GM18520 (cell line): ENCODE results near the gene LIM2.
"Not testable (repeated sequence)": the region's sequence is repeated elsewhere in the genome, so short reads cannot be mapped to it uniquely, and the experiment has no call there.

Experiments used
- ATAC-seq: cut with Tn5 transposase; IDR thresholded peaks from one replicate; pipeline ENCODE4 v1.9.1; 2021; ENCODE audit not compliant: unreplicated experiment

The LIM2 gene, protein sequence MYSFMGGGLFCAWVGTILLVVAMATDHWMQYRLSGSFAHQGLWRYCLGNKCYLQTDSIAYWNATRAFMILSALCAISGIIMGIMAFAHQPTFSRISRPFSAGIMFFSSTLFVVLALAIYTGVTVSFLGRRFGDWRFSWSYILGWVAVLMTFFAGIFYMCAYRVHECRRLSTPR

DNA sequence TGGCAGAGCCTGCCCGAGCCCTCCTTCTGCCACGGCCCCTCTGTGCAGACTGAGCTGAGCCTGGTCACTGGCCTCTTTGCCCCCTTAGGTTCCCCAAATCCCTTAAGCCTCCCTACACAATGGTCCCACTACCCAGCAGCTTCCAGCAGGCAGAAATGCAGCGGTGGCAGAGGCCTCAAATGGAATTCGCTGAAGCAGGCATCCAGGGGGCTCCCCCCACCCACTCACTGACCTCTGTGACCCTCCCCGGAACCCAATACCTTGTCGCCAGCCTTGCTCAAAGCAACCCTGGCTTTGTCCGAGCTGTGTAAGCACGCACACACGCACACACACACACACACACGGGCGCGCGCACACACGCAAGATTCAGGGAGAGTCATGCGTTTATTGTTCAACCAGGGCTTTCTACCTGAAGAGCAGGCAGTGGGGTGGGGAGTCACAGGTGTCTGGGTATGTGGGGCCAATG is at the start of gene LIM2:
Gene LIM2, minus strand, starts transcription at position 51 of the 466 bp plus-strand sequence. CDS start 531 bp downstream, outside the sequence.
- no peak for ATAC-seq

DNA sequence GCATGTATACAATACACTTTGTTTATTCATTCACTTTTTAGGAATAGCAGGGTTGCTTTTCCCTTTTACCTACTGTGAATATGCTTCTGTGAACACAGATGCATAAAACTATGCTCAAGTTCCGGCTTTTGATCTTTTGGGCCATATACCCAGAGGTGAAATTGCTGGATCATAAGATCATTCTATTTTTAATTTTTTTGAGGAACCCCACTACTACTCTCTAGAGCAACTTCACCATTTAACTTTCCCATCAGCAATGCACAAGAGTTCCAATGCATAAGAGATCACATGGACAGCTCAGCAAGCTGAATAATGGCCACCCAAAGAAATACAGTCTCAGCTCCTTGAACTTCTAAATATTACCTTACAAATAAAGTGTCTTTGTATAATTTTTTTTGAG is 46.7 kb upstream of the LIM2 start:
- ATAC-seq: no peak

DNA sequence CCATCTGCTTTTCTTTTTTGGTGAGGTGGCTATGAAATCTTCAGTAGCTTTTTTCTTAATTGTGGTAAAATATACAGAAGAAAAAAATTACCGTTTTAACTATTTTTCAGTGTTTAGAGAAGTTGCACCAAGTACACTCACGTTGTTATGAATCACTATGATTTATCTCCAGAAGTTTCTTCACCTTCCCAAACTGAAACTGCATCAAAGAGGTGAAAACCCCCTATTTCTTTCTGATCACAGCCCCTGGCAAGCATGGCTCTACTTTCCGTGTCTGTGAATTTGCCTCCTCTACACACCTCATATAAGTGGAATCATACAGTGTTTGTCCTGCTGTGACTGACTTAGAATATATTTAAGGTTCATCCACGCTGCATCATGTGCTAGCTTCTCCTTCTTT is 45.3 kb upstream of the LIM2 start:
- no peak for ATAC-seq

DNA sequence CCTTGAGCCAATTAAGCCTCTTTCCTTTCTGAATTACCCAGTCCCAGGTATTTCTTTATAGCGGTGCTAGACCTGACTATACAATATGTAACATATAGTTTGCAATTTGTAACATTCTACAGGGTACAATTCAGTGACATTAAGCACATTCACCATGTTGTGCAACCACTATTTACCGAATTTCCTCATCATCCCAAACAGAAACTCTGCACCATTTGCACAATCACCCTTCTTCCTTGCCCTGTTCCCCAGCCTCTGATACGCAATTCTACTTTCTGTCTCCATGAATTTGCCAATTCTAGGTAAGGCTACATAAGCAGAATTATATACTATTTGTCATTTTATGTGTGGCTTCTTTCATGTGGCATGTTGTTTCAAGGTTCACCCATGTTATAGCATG is 43.4 kb upstream of the LIM2 start:
- no peak for ATAC-seq

DNA sequence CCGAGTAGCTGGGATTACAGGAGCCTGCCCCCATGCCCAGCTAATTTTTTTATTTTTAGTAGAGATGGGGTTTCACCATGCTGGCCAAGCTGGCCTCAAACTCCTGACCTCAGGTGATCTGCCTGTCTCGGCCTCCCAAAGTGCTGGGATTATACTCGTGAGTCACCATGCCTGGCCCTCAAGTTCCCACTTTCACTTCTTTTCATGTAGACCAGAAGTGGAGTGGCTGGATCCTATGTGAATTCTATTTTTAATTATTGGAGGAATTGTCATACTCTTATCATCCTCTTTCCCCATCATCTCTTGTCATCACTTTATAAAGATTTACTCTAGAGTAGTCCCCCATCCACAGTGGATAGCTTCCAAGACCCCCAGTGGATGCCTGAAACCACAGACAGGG is 42.4 kb upstream of the LIM2 start:
- ATAC-seq: no peak

DNA sequence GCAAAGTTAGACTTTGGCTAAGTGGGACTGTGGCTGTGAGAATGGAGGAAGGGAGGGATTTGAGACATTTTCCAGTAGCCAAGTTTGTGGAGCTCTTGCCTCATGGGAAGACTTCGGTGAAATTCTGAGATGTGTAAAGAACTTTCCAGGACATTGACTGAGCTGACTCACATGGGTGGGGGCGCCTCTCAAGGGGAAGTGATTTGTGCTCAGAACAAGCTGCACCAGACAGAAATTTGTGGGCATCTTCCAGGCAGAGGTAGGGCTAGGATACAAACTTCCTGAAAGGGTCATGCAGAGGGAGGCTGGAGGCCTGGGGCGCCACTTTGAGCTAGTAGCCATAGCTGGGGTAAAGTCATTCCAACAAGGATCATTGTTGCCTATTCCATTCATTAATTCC is 39.4 kb upstream of the LIM2 start:
- no peak for ATAC-seq

DNA sequence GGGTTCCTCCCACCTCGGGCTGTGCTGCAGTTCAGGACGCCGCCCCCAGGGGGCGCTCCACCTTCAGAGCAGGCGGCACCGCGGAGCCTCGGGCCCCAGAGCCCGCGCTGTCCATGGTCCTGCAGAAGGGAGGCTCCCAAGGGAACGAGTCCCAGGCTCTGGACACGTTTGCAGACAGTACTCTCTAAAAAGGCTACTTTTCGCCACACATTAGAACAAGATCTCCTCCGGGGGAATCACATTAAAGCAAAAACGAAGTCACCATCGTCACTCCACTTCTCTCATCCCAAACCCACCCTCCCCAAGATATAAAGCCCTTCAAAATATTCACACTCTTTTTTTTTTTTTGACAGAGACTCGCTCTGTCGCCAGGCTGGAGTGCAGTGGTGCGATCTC is 34.3 kb upstream of the LIM2 start:
- no peak for ATAC-seq

DNA sequence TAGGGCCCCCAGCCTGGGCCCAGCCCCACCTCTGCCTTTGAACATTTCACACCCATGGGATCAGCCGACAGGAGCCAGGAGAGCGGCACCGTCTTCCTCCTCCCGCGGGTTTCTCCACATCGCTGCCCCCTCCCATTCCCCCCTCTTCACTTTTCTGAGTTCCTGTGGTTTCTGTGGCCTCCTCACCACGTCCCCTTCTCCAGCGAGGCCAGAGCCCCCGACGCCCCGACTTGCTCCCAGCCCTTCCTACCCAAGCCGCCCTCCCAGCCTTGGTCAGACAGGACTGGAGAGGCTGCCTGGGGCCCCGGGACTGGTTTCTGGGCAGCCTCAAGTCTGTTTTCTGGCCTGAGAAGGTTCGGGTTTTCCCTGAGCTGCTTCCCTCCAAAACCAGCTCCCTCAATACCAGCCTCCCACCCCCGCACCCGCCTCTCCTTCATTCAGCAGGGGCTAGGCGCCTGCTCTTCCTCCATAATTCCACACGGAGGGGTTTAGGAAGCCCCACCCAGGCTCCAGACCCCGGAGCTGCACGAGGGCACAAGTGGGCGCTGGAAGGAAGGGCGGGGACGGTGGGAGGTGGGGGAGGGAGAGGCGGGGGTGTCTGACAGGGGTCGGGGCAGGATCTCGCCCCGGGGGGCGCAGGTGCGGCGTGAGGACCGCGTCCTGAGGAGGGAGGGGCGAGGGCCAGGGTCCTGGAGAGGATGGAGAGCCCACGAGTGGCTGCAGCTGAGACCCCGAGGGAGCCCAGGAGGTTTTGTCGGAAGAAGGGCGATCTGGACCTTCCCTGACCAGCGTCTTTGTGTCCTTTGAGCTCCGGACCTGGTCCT is 33.7 kb upstream of the LIM2 start:
- ATAC-seq: no peak

DNA sequence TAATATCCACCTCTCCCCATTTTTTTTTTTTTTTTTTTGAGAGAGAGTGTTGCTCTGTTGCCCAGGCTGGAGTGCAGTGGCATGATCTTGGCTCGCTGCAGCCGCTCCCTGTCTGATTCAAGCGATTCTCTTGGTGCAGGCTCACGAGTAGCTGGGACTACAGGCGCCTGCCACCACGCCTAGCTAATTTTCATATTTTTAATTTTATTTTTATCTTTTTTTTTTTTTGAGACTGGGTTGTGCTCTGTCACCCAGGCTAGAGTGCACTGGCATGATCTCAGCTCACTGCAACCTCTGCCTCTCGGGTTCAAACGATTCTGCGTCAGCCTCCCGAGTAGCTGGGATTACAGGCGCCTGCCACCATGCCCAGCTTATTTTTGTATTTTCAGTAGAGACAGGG is 32.7 kb upstream of the LIM2 start:
- ATAC-seq: not testable (repeated sequence)

DNA sequence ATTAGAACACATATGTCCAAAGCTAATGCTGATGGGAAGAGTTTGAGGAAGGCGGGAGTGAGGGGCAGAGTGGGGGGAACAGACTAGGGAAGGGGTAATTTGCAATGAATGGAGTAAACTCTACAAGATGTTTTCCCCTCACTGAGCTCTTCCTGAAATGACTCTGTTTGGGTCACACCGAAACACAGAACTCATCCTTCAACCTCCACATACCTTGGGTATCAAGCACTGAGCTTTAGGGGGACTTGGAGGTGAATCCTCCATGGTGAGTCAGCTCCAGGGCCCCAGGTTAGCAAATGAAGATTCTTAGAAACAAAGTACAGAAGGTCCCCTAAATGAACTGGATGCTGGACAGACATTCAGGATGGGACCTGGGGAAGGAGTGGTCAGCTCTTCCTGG is 30.9 kb upstream of the LIM2 start:
- ATAC-seq: no peak

DNA sequence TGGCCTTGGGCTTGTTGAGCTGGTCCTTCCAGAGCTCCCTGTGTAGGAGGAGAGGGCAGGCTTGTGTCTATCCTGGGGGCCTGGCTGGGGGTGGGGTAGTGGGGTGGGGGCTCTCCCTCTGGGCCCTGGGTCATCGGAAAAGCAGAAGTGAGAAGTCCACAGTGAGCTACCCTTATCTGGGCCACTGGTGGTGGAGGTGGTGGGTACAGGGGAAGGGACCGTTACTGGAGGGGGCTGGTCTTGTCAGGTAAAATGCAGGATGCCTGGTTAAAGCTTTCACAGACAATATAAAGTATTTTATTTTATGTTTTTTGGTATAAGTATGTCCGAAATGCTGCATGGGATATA is 30.0 kb upstream of the LIM2 start:
- ATAC-seq: no peak

DNA sequence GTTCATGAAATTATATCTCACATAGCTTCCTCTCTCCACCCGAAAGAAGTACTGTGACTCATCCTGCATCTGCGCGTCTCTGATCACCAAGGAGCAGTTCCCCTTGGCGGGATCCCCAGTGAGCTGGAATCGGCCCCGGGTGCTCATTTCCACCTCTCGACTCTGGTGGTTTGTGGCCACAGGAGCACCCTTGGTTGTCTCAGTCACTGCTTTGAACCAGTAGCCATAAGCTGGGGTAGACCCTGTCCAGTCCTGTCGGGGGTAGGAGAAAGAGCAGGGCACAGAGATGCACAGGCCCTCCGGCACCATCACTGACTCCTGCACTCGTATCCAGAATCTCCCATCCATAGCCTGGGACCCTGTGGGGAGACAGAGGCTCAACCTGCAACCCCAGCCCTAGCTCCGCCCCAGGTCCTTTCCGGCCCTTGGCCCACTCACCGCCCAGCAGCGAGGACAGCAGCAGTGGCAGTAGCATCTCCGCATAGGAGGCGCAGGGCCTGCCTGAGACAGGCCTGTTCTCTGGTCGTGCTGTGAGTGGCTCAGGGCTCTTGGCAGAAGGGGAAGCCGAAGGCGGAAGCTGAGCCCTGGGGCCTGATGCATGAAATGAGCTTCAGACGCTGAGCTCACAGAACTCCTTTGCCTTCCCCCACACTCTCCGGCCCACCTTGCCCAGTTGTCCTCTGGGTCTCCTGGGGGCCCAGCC is 29.5 kb upstream of the LIM2 start, which contains the start of gene SIGLEC10:
Gene SIGLEC10, minus strand, starts transcription at position 536 of the 703 bp plus-strand sequence. Its CDS starts 61 bp downstream, at position 475.
- ATAC-seq: no peak

DNA sequence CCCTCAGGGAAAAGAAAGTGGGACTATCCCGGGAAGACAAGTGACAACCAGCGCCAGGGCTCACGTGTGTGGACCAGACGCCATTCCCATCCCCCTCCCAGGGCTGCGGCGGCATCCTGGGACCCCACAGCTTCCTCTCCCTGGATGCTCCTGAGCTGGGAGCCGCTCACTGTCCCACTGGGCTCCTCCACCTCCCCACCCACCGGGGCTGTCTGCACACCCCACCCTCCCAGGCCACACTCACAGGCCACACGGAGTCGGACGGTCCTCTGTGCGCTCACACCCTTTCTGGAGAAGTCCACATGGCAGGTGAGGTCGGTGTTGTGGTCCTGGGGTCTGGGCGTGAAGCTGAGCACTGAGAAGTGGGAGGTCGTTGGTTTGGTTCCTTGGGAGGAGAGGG is 28.6 kb upstream of the LIM2 start:
- ATAC-seq: not testable (repeated sequence)

DNA sequence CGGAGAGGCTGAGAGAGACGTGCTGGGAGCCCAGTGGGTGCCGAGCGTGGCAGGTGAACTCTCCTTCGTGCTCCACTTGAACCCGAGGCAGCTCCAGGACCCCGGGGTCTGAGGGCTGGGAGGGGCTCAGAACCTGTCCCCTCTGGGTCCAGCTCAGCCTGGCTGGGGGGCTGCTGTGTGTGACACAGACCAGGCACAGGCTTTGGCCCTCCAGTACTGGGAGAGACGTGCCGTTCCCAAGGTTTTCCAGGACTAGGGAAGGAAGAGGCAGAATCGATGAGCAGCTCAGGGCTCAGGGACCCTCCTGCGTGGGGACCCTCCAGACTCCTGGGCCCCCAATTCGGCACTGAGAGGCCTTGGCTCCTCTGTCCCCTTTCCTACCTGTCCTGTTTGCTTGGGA is 27.4 kb upstream of the LIM2 start:
- ATAC-seq: no peak

DNA sequence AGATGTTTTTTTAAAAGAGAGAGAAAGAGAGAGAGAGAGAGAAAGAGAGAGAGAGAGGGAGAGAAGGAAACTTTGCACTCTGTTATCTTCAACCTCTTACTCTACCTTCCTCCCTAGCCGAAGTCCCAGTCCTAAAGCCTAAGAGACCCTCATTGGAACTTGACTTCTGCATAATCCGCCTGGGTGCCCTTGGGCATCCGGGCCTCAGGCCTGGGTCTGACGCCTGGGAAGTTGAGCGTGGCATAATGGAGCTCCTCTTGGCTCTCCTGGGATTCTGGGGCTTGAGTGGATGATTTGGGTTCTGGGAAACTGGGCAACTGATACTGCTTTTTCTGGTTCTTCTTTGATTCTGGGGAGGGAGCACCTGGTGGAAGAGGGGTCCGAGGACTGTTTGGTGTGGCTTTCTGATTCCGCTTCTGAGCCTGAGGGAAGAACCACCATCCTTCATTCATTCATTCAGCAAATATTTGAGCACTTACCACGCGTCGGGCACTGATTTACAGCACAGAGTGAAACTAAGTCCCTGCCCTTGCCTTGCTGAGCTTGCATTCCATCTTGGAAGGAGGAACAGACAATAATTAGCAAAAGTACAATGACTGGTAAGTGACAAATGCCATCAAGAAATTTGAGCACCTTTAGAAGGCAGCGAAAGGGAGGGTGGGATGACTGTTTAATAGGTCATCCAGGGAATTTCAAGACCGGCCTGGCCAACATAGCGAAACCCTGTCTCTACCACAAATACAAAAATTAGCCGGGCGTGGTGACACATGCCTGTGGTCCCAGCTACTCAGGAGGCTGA is 23.4 kb upstream of the LIM2 start:
- ATAC-seq: no peak

DNA sequence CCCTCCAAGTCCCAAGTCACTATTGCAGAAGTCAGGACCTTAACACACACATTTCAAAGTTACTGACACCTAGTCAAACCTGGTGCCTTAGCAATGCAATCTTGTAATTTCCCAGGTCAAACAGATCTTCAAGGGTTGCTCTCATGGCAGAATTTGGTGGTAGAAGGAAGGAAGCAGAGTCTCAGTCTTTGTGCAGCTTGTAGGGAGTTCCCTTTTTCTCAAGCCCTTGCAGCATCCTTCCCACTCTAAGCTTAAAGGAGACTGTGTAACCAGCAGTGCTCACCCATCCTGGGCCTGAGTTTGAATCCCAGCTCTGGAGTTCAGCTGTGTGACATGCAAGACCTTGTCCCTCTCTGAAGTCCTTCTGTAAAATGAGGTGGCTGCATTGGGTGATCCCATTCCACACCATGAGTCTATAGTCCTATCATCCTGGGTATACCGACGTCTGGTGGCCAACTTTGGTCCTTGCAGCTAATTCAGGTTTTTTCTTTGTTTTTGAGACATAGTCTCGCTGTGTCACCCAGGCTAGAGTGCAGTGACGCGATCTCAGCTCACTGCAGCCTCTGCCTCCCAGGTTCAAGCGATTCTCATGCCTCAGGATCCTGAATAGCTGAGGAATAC is 19.8 kb upstream of the LIM2 start:
- no peak for ATAC-seq

DNA sequence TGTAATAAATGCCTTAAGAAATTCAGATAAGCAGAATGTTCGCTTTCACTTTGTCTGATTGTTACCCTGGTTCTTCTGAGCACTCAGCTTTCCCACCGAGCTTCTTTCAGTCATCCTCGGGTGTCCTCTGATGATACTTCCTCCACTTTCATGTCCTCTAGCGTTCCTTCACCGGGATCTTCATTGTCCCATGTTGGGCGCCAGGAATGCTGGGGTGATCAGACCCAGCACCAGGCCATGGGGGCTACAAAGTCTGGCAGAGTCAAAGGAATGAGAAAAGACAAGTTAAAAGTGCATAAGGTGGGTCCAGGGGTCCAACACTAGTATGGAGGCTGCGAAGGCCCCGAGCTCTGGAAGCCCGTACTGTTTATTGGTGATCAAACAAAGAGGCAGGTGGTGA is 14.3 kb upstream of the LIM2 start:
- no peak for ATAC-seq

DNA sequence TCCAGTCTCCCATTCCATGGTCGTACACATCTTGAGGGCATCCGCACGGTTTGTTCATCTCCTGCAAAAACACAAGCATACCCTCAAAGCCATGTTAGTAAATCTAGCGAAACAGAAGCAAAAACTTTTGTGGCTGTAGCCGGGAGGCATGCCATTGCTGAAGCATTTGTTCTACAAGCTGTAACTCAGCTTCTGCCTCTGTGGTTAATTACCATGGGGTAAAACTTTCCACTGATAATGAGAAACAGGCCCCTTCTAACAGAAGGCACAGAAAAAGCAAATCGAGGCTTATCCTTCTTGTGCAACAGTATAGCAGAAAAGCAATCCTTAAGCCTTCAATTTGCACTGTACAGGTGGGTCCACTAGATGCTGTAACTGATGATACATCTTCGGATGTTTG is 12.2 kb upstream of the LIM2 start:
- not testable (repeated sequence) for ATAC-seq

DNA sequence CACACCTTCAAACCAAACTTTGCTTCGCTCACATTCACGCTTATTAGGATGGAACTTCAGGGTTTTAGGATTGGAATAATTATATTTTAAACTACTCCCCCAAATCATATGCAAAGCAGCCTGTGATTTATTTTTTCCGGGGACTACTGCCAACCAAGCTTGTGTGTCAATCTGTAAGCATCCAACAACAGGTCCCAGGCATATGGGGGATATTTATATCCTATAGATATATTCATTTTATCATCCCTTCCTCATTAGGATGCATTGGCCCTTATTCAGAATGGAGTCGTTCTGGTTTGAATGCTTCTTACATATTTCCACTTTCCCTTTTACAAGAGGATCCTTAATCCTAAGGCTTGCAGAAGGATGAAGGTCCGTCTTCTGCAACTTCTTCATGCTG is 11.5 kb upstream of the LIM2 start:
- no peak for ATAC-seq

DNA sequence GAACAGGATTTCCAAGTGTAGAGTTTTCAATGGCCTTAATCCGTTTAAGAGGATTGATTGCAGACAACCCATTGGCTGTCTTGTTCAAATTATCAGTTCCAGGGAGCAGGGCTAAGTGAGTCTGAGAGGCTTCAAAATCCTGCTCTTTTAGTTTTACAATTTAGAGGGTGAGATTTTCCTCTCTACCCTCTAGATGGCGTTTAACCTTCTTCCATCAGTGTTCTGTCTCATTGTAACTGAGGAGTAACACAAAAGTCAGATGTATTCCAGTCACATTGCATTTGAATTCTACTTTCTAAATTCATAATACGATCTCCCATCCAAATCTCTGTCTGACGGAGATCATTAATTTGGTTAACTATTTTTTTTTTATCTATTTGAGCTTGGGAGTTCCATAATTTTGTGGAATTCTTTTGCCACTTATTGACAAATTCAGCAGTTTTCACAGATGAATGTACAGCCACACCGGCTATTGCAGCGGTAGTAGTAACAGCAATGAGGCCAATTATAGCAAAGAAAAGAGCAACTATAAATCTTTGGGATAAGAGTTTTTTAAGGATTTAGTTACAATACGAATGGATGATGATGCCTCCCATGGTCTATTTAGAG is 10.4 kb upstream of the LIM2 start:
- ATAC-seq: no peak
